ENCODE results near the gene MBNL3. TPM values are rescaled to one million over a fixed set of nuclear protein-coding genes. Genes with fewer than 3 reads are reported as not detected.

Gene MBNL3
- total RNA-seq, 4 donors from 2014 or later, result 30.6 to 41.3 (median 37.2) TPM

- 58% methylated on average over 3 of the region's 3 CpGs for WGBS
- no peak for DNase-seq (ENCODE audit: low spot score in 2 of 2)
These were observed 115.2 kb downstream of the MBNL3 start for GRCh38 chrX:132373610-132374009.

GRCh38 chrX:132369617-132370326 lies 119.1 kb downstream of the MBNL3 start:
- Histone ChIP-seq H3K4me3 (no peak overlapping the region), H3K27me3 (no peaks in the 10 kb centered on the region), H3K36me3 (no peaks in the 10 kb centered on the region), H3K4me1 (no peaks in the 10 kb centered on the region), H3K27ac (no peak overlapping the region), H3K9me3 (no peaks in the 10 kb centered on the region)
- TF ChIP-seq CTCF (IDR thresholded peaks at IDR 0.05) (no peak), EP300 (IDR thresholded peaks at IDR 0.05) (no peak), POLR2A (IDR thresholded peaks at IDR 0.05) (no peak), POLR2AphosphoS5 (IDR thresholded peaks at IDR 0.05) (no peak)
- DNase-seq (ENCODE audit: low spot score in 2 of 2), result no peak
- 78% methylated on average over 2 of the region's 2 CpGs for WGBS

More at GRCh38 chrX:132373610-132374009, 115.2 kb downstream of the MBNL3 start:
- TF ChIP-seq POLR2A (IDR thresholded peaks at IDR 0.05) (no peak), POLR2AphosphoS5 (IDR thresholded peaks at IDR 0.05) (no peak), CTCF (IDR thresholded peaks at IDR 0.05) (no peak)
- H3K27me3 ChIP-seq, result no peaks in the 10 kb centered on the region
- H3K9me3 ChIP-seq, result no peaks in the 10 kb centered on the region
- no peaks in the 10 kb centered on the region for H3K4me1 ChIP-seq
- no peaks in the 10 kb centered on the region for H3K36me3 ChIP-seq
- no peak overlapping the region for H3K27ac ChIP-seq
- H3K4me3 ChIP-seq, result no peak overlapping the region

- Histone ChIP-seq H3K9me3 (no peaks in the 10 kb centered on the region), H3K4me3 (no peak overlapping the region), H3K27ac (no peak overlapping the region), H3K4me1 (no peaks in the 10 kb centered on the region), H3K36me3 (no peaks in the 10 kb centered on the region), H3K27me3 (no peaks in the 10 kb centered on the region)
- DNase-seq (ENCODE audit: low spot score in 2 of 2), result no peak
- TF ChIP-seq POLR2AphosphoS5 (IDR thresholded peaks at IDR 0.05) (no peak), POLR2A (IDR thresholded peaks at IDR 0.05) (no peak), CTCF (IDR thresholded peaks at IDR 0.05) (no peak), EP300 (IDR thresholded peaks at IDR 0.05) (no peak)
These were observed 120.9 kb downstream of the MBNL3 start for GRCh38 chrX:132367984-132368383.

GRCh38 chrX:132367314-132367713 lies 121.5 kb downstream of the MBNL3 start:
- no peaks in the 10 kb centered on the region for H3K27me3 ChIP-seq
- no peak for DNase-seq (ENCODE audit: low spot score in 2 of 2)
- TF ChIP-seq CTCF (IDR thresholded peaks at IDR 0.05), result no peak
- no peak for TF ChIP-seq EP300 (IDR thresholded peaks at IDR 0.05)
- no peak for TF ChIP-seq POLR2A (IDR thresholded peaks at IDR 0.05)
- TF ChIP-seq POLR2AphosphoS5 (IDR thresholded peaks at IDR 0.05), result no peak
- H3K27ac ChIP-seq, result no peak overlapping the region
- 56% methylated on average over 1 of the region's 1 CpG for WGBS
- no peaks in the 10 kb centered on the region for H3K9me3 ChIP-seq
- no peaks in the 10 kb centered on the region for H3K36me3 ChIP-seq
- H3K4me1 ChIP-seq, result no peaks in the 10 kb centered on the region
- H3K4me3 ChIP-seq, result no peak overlapping the region

GRCh38 chrX:132365490-132365889 lies 123.3 kb downstream of the MBNL3 start:
- Histone ChIP-seq H3K27ac (no peak overlapping the region), H3K27me3 (no peaks in the 10 kb centered on the region), H3K36me3 (no peaks in the 10 kb centered on the region), H3K4me1 (no peaks in the 10 kb centered on the region), H3K4me3 (no peak overlapping the region), H3K9me3 (no peaks in the 10 kb centered on the region)
- DNase-seq (ENCODE audit: low spot score in 2 of 2), result no peak
- TF ChIP-seq CTCF (IDR thresholded peaks at IDR 0.05) (no peak), POLR2AphosphoS5 (IDR thresholded peaks at IDR 0.05) (no peak), EP300 (IDR thresholded peaks at IDR 0.05) (no peak), POLR2A (IDR thresholded peaks at IDR 0.05) (no peak)
